Measurements from ENCODE around the gene CPZ. TPM values are rescaled to one million over a fixed set of nuclear protein-coding genes. Genes with fewer than 3 reads are reported as not detected.

Gene CPZ
- total and polyA plus RNA-seq, 2 experiments from 2014 or later, result 24.6 to 37.3 TPM

- Histone ChIP-seq H2AFZ (no peak overlapping the region), H3K36me3 (ENCODE audit: insufficient read depth) (no peaks in the 10 kb centered on the region), H3K4me3 (no peak overlapping the region), H3K4me1 (ENCODE audit: insufficient read depth) (no peaks in the 10 kb centered on the region), H3K27me3 (ENCODE audit: insufficient read depth) (peaks cover 13% of the 10 kb centered on the region), H3K4me2 (no peak overlapping the region), H3K9me2 (ENCODE audit: insufficient read depth) (no peaks in the 10 kb centered on the region), H3F3A (replicated peaks; ENCODE audit: low read depth) (no peaks in the 10 kb centered on the region), H3K79me2 (replicated peaks; ENCODE audit: insufficient read depth) (no peaks in the 10 kb centered on the region), H3K27ac (ENCODE audit: low read depth) (no peak overlapping the region), H4K20me1 (replicated peaks; ENCODE audit: insufficient read depth) (no peaks in the 10 kb centered on the region)
- Mint-ChIP-seq H3K36me3 (ENCODE audit: low read depth) (no peaks in the 10 kb centered on the region), H3K27ac (no peak overlapping the region), H3K4me1 (peaks cover 30% of the 10 kb centered on the region), H3K9me3 (no peaks in the 10 kb centered on the region), H3K27me3 (ENCODE audit: insufficient read depth, low read depth, poor library complexity) (peaks cover 31% of the 10 kb centered on the region), H3K4me3 (no peak overlapping the region)
- no peak for ATAC-seq
- DNase-seq (ENCODE audit: low spot score), result no peak
- TF ChIP-seq, protein P1, sequence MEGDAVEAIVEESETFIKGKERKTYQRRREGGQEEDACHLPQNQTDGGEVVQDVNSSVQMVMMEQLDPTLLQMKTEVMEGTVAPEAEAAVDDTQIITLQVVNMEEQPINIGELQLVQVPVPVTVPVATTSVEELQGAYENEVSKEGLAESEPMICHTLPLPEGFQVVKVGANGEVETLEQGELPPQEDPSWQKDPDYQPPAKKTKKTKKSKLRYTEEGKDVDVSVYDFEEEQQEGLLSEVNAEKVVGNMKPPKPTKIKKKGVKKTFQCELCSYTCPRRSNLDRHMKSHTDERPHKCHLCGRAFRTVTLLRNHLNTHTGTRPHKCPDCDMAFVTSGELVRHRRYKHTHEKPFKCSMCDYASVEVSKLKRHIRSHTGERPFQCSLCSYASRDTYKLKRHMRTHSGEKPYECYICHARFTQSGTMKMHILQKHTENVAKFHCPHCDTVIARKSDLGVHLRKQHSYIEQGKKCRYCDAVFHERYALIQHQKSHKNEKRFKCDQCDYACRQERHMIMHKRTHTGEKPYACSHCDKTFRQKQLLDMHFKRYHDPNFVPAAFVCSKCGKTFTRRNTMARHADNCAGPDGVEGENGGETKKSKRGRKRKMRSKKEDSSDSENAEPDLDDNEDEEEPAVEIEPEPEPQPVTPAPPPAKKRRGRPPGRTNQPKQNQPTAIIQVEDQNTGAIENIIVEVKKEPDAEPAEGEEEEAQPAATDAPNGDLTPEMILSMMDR (conservative IDR thresholded peaks at IDR 0.05; ENCODE audit: low read depth in 2 of 2), result no peak
- TF ChIP-seq EZH2phosphoT487 (IDR thresholded peaks at IDR 0.05; ENCODE audit: unreplicated experiment), result no peak
- TF ChIP-seq EZH2 (IDR thresholded peaks at IDR 0.05; ENCODE audit: low read depth, unreplicated experiment), result no peak
- no peak for TF ChIP-seq JUNB (IDR thresholded peaks at IDR 0.05; ENCODE audit: unreplicated experiment)
- TF ChIP-seq ETS1 (IDR thresholded peaks at IDR 0.05), result no peak
Measured at GRCh38 chr4:8585721-8586212, 6.8 kb upstream of the CPZ start.

GRCh38 chr4:8586246-8586645 is 6.3 kb upstream of the CPZ start:
- ATAC-seq, result no peak
- Mint-ChIP-seq H3K9me3 (no peaks in the 10 kb centered on the region), H3K4me3 (no peak overlapping the region), H3K27ac (no peak overlapping the region), H3K27me3 (ENCODE audit: insufficient read depth, low read depth, poor library complexity) (peaks cover 30% of the 10 kb centered on the region), H3K4me1 (peaks cover 31% of the 10 kb centered on the region), H3K36me3 (ENCODE audit: low read depth) (no peaks in the 10 kb centered on the region; the same call in 2 of the 3 replicates)
- DNase-seq (ENCODE audit: low spot score), result no peak
- H3K27me3 ChIP-seq (ENCODE audit: insufficient read depth), result peaks cover 12% of the 10 kb centered on the region
- no peaks in the 10 kb centered on the region for H4K20me1 ChIP-seq (replicated peaks; ENCODE audit: insufficient read depth)
- H3K79me2 ChIP-seq (replicated peaks; ENCODE audit: insufficient read depth), result no peaks in the 10 kb centered on the region
- H3K4me1 ChIP-seq (ENCODE audit: insufficient read depth), result no peaks in the 10 kb centered on the region
- H3K9me2 ChIP-seq (ENCODE audit: insufficient read depth), result no peaks in the 10 kb centered on the region
- H3K27ac ChIP-seq (ENCODE audit: low read depth), result no peak overlapping the region
- H3K36me3 ChIP-seq (ENCODE audit: insufficient read depth), result no peaks in the 10 kb centered on the region
- no peak overlapping the region for H2AFZ ChIP-seq
- H3K4me3 ChIP-seq, result no peak overlapping the region
- H3F3A ChIP-seq (replicated peaks; ENCODE audit: low read depth), result no peaks in the 10 kb centered on the region
- H3K4me2 ChIP-seq, result no peak overlapping the region
- TF ChIP-seq NANOG (IDR thresholded peaks at IDR 0.05; ENCODE audit: borderline replicate concordance), result no peak
- TF ChIP-seq STAT1 (IDR thresholded peaks at IDR 0.05; ENCODE audit: unreplicated experiment), result no peak
- TF ChIP-seq ZNF331 (CRISPR knock-in tag; IDR thresholded peaks at IDR 0.05; ENCODE audit: low read depth), result no peak
- TF ChIP-seq, protein P2, sequence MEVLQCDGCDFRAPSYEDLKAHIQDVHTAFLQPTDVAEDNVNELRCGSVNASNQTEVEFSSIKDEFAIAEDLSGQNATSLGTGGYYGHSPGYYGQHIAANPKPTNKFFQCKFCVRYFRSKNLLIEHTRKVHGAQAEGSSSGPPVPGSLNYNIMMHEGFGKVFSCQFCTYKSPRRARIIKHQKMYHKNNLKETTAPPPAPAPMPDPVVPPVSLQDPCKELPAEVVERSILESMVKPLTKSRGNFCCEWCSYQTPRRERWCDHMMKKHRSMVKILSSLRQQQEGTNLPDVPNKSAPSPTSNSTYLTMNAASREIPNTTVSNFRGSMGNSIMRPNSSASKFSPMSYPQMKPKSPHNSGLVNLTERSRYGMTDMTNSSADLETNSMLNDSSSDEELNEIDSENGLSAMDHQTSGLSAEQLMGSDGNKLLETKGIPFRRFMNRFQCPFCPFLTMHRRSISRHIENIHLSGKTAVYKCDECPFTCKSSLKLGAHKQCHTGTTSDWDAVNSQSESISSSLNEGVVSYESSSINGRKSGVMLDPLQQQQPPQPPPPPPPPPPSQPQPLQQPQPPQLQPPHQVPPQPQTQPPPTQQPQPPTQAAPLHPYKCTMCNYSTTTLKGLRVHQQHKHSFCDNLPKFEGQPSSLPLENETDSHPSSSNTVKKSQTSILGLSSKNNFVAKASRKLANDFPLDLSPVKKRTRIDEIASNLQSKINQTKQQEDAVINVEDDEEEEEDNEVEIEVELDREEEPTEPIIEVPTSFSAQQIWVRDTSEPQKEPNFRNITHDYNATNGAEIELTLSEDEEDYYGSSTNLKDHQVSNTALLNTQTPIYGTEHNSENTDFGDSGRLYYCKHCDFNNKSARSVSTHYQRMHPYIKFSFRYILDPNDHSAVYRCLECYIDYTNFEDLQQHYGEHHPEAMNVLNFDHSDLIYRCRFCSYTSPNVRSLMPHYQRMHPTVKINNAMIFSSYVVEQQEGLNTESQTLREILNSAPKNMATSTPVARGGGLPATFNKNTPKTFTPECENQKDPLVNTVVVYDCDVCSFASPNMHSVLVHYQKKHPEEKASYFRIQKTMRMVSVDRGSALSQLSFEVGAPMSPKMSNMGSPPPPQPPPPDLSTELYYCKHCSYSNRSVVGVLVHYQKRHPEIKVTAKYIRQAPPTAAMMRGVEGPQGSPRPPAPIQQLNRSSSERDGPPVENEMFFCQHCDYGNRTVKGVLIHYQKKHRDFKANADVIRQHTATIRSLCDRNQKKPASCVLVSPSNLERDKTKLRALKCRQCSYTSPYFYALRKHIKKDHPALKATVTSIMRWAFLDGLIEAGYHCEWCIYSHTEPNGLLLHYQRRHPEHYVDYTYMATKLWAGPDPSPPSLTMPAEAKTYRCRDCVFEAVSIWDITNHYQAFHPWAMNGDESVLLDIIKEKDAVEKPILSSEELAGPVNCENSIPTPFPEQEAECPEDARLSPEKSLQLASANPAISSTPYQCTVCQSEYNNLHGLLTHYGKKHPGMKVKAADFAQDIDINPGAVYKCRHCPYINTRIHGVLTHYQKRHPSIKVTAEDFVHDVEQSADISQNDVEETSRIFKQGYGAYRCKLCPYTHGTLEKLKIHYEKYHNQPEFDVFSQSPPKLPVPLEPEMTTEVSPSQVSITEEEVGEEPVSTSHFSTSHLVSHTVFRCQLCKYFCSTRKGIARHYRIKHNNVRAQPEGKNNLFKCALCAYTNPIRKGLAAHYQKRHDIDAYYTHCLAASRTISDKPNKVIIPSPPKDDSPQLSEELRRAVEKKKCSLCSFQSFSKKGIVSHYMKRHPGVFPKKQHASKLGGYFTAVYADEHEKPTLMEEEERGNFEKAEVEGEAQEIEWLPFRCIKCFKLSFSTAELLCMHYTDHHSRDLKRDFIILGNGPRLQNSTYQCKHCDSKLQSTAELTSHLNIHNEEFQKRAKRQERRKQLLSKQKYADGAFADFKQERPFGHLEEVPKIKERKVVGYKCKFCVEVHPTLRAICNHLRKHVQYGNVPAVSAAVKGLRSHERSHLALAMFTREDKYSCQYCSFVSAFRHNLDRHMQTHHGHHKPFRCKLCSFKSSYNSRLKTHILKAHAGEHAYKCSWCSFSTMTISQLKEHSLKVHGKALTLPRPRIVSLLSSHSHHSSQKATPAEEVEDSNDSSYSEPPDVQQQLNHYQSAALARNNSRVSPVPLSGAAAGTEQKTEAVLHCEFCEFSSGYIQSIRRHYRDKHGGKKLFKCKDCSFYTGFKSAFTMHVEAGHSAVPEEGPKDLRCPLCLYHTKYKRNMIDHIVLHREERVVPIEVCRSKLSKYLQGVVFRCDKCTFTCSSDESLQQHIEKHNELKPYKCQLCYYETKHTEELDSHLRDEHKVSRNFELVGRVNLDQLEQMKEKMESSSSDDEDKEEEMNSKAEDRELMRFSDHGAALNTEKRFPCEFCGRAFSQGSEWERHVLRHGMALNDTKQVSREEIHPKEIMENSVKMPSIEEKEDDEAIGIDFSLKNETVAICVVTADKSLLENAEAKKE (CRISPR knock-in tag; IDR thresholded peaks at IDR 0.05), result no peak
- TF ChIP-seq, protein P3, sequence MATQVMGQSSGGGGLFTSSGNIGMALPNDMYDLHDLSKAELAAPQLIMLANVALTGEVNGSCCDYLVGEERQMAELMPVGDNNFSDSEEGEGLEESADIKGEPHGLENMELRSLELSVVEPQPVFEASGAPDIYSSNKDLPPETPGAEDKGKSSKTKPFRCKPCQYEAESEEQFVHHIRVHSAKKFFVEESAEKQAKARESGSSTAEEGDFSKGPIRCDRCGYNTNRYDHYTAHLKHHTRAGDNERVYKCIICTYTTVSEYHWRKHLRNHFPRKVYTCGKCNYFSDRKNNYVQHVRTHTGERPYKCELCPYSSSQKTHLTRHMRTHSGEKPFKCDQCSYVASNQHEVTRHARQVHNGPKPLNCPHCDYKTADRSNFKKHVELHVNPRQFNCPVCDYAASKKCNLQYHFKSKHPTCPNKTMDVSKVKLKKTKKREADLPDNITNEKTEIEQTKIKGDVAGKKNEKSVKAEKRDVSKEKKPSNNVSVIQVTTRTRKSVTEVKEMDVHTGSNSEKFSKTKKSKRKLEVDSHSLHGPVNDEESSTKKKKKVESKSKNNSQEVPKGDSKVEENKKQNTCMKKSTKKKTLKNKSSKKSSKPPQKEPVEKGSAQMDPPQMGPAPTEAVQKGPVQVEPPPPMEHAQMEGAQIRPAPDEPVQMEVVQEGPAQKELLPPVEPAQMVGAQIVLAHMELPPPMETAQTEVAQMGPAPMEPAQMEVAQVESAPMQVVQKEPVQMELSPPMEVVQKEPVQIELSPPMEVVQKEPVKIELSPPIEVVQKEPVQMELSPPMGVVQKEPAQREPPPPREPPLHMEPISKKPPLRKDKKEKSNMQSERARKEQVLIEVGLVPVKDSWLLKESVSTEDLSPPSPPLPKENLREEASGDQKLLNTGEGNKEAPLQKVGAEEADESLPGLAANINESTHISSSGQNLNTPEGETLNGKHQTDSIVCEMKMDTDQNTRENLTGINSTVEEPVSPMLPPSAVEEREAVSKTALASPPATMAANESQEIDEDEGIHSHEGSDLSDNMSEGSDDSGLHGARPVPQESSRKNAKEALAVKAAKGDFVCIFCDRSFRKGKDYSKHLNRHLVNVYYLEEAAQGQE (IDR thresholded peaks at IDR 0.05; ENCODE audit: unreplicated experiment), result no peak

Measured in GM23338 (cell line).